Glomerular endothelial cell (primary cell): ENCODE measurements around the gene MAFB. TPM values are rescaled to one million over a fixed set of nuclear protein-coding genes. Genes with fewer than 3 reads are reported as not detected.

Experiments used
- DNase-seq: peaks from one replicate; pipeline ENCODE4 v3.0.0-alpha.2; 2011; ENCODE audit warnings: low read depth, low spot score; ENCODE audit errors: extremely low read depth
- total RNA-seq: library from RNA; depleted of rRNA; stranded (reverse); fragments of >200 nt; gene quantifications from 2 replicates; pipeline ENCODE4 v1.2.3, GENCODE V29; 2015

MAFB gene
- total RNA-seq, 1 donor from 2014 or later, result 2.3 TPM

GRCh38 chr20:40663304-40663790 is 25.7 kb downstream of the MAFB start:
- no peak for DNase-seq

DNA sequence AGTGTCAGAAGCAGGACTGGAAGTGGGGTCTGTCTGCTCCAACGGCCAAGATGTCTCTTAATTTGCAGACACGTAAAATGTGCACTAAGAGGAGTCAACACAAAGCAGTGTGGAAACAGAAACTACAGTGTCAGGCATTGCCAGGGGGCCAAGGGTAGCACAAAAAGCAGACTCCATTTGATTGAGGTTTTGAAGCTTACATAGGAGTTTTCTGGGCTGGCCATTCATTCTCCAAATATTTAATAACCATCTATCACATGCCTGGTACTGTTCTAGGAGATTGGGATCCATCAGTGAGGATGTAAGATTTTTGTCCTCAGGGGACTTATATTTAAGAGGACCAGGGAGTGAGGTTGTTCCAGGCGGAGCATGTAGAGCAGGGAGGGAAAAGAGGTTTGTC is 29.5 kb downstream of the MAFB start:
- DNase-seq, result no peak

- no peak for DNase-seq
Observed at GRCh38 chr20:40658509-40658908, 30.5 kb downstream of the MAFB start.

GRCh38 chr20:40657526-40657925 is 31.5 kb downstream of the MAFB start:
- DNase-seq, result no peak

GRCh38 chr20:40655451-40655850 is 33.6 kb downstream of the MAFB start:
- DNase-seq, result no peak

- no peak for DNase-seq
Observed at GRCh38 chr20:40654876-40655275, 34.2 kb downstream of the MAFB start.

DNA sequence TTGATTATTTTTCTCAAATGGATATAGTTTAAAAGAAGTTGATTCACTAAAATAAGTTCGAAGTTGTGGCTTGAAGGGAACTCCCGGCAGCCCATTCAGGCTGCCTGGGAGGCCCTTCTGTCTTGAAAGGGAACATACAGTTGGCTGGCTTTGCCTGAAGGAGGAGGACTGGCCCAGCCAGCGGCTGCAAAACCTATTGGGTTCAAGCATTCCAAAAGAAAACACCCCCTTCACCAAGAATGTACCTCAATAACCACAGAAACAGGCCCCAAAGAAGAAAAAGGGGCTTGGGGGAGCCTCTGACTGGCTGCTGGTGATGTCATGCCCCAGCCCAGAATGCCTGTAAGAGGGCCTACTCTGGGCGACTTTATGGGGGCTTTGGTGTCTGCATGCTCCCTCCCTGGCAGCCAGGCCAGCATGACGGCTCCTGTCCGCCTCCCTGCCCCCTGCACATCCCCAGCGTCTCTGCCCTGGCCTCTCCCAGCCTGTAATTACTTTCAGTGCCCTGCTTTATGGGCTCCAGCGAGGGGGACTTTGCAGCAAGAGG is 36.5 kb downstream of the MAFB start:
- no peak for DNase-seq

- DNase-seq, result no peak
Observed at GRCh38 chr20:40651151-40651550, 37.9 kb downstream of the MAFB start.

- no peak for DNase-seq
Observed at GRCh38 chr20:40650707-40651106, 38.3 kb downstream of the MAFB start.

DNA sequence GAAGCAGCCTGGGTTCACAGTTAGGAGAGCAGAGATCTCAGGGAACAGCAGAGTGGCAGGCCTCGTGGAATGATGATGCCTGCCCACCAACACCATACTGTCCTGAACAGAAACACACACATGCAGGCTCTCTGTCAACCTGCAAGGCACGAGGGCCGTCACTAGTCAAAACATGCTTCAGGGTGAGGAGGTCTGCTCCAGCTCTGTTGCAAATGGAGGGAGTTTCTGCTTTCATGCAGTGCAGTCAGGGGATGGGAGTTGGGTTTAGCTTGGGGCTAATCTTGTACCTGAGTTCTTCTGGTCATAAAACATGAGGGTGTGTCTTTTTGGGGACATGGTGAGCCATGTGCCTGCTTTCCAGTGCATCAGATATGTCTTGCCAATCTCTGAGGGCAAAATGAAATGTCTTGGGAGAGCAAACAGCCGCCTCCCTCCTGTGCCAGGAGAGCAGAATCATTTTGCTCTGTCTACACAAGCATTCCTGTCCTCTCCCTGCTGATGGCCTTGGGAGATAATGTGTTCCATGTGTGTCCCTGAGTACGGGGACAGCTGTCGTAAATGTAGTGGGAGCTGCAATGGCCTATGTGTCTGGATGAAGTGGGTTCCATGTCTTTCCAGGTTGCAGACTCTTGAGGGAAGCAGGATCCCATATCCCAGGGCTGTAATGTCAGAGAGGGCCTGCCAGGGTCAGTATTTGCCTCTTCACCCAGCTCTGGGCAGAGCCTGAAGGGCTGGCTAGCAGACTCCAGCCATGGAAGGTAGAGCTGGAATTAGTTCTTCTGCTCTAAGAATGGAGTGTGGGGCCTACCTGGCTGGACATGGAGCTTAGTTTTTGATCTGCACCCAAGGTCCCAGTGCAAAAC is 40.6 kb downstream of the MAFB start:
- no peak for DNase-seq

DNA sequence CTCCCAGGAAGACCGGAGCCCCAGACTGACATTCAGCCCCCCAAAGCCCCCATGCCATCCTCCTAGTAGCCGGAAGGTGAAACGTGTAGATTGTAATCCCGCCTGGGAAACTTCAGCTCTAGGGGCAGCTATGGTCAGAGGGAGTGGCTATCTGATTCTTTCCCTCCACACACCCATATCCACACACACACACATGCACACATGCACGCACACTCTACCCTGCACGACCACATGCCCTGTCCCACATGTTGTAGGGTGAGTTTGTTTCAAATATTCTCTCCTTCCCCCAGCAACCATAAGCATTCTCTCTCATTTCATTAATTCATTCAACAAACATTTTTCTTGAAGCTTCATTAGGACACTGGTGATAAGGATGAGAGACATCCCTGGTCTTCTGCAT is 42.2 kb downstream of the MAFB start:
- DNase-seq, result no peak

- no peak for DNase-seq
Observed at GRCh38 chr20:40646361-40646760, 42.7 kb downstream of the MAFB start.

GRCh38 chr20:40644863-40645262 is 44.2 kb downstream of the MAFB start:
- no peak for DNase-seq

- DNase-seq, result no peak
Observed at GRCh38 chr20:40643891-40644290, 45.1 kb downstream of the MAFB start.

GRCh38 chr20:40641809-40642208 is 47.2 kb downstream of the MAFB start:
- no peak for DNase-seq

DNA sequence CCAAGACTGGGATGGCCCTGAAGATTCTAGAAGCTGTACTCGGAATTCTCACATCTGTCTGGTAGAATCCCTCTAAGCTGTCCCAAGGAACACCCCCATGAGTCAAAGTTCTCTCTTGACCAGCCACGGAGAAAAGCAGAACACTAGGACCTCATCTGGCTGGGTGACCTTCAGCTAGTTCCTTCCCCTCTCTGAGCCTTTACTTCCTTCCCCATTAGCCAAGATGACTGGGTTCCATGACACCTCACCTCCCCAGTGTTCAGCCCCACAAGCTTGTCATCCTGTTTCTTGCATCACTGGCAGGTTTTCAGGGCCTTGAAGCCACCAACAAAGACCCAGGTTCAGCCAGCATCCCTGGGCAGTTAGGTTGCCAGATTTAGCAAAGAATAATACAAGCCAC is 47.8 kb downstream of the MAFB start:
- DNase-seq, result no peak

DNA sequence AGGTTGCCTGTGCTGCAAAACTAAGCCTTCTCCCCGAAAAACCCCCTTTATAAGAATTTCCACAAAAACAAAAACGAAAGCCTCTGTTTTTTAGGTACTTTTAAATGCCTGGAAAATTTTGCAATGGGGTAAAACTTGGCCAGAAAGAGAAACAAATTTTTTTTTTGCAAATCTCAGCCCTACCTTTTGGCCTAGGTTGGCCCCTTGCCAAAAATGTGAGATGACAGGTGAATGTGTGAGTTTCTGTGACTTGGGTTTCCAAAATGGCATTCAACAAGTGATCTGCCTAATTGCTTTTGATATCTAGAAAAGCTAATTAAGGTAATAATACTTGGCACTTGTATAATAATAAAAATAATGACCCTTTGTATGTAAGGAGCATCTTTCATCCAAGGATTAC is 48.4 kb downstream of the MAFB start:
- no peak for DNase-seq

GRCh38 chr20:40639676-40640355 is 49.2 kb downstream of the MAFB start:
- DNase-seq, result no peak

DNA sequence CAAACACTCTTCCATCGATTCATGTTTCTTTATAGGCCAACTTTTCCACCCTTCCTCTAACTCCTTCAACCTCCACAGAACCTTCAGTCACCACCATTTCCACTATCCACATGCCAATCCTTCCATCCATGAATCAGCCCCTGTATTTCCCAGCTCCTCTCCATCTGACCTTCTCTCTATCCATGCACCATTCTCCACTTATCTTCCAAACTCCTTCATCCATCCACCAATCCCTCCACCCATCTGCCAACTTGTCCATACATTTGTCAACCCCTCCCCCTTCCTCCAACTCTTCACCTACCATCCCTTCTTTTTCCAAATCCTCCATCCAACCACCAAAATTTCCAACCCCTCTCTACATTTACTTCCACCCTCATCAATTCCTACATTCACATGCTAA is 49.9 kb downstream of the MAFB start:
- no peak for DNase-seq

- no peak for DNase-seq
Observed at GRCh38 chr20:40638414-40638813, 50.6 kb downstream of the MAFB start.

DNA sequence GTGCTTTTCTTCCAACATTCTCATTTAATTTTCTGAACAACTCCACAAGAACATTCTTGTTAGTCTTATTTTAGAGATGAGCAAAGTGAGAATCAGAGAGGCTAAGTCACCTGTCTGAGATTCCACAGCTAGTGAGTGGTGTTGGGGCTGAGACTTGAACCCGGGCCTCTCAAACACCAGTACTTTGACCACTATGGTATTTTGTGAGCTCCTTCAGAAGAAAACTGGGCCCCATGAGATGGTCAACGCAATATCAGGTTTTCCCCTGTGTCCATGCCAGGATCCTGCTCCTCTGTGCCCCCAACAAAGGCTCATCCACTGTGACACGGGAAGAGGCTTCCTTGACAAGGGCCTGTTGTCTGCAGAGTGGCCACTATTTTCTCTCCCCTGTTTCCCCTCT is 51.9 kb downstream of the MAFB start:
- no peak for DNase-seq

DNA sequence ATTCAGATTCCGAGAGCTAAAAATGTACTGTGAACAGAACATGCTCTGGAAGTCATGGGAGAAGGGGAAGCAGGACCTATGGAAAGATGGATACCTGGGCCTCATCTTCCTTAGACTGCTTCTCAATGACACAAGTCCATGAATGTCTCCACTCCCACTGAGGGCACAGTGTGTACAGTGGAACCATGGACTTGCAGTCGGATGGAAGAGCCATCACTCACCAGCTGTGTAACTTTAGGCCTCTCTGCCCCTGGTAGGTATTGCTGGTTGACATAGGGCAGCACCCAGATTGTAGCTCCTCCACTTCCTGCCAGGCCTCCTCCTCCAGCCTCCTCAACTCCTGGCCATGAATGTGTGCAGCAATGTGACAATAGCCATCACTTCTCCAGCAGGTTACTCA is 52.5 kb downstream of the MAFB start:
- no peak for DNase-seq
